ENCODE measurements around the gene ALKBH6. TPM values are rescaled to one million over a fixed set of nuclear protein-coding genes. Genes with fewer than 3 reads are reported as not detected.

ALKBH6 gene
- total RNA-seq, 2 donors from 2014 or later = 11.6 to 13.2 TPM

DNA sequence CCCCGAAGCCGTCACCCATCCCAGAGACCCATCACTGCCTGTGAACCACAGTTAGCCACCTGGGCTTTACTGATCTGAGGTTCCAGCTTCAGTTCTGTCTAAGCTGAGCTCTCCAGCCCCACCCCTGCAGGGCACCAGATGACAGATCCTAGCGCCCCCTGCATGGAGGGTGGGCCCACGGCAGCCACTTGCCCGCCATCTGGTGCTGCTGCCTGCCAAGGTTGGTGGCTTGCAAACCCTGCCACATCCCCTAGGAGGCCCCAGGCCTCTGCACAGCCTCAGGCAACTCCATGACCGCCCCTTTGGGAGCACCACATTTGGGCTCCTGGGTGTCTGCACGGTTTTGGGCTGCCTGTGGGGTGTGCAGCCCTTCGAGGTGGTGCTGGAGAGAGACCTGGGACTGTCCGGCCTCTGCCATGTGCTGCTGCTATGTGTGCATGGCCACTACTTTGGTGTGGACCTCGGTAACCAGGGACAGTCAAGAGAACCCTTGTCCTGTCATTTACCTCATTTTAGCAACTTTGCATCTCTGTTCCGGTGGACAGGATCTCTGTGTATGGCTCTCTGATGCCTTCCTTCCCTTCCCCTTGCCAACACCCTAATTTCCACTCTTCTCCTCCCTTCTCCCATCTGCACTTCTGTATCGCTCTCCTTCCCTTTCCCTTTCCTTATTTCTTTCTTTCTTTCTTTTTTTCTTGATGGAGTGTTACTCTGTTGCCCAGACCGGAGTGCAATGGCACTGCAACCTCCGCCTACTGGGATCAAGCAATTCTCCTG lies 36.4 kb downstream of the ALKBH6 start:
- DNase-seq (no peak), ATAC-seq (no peak)
- intact Hi-C loops (cut with DNase I) = no loop called here

DNA sequence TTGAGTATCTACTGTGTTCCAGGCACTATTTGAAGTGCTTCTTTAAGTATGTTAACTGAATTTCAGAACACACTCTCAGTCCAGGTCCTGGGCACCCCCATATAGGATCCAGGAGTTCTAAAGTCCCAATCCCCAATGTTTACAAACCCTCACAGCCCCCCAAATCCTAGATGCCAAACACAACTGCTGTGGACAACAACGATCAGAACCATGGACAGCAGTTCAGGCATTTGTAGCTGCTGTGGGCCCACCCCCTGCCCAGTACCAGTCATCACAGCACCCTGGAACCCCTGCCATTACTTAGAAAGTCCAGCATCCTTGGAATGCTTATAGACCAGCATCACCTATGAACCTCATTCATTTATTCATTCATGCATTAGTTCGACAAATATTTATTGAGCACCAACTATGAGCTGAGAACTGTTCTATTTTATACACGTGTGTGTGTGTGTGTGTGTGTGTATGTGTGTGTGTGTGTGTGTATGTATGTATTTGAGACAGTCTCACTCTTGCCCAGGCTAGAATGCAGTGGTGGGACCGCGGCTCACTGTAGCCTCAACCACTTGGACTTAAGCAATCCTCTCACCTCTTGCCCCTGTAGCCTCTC lies 38.3 kb downstream of the ALKBH6 start:
- intact Hi-C loops (cut with DNase I) = no loop called here
- ATAC-seq = no peak
- DNase-seq = no peak

DNA sequence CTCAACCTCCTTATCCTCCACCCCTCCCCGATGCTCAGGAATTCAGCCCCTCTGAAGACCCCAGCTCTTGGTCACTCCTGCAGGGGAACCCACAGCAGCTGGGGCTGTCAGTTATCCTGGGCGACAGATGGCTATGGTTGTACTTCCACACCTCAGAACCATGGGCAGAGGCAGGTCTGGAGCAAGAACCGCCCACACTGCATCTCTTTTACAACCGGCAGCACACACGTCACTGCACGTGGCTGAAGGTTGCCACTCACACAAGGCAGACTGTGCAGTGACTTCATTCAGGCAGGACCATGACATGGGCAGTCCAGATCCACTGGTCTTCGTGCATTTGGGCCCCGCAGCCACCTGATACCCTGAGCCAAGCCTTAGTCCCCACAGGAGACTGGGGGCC lies 40.5 kb downstream of the ALKBH6 start:
- intact Hi-C loops (cut with DNase I) = no loop called here
- DNase-seq = no peak
- ATAC-seq = no peak

DNA sequence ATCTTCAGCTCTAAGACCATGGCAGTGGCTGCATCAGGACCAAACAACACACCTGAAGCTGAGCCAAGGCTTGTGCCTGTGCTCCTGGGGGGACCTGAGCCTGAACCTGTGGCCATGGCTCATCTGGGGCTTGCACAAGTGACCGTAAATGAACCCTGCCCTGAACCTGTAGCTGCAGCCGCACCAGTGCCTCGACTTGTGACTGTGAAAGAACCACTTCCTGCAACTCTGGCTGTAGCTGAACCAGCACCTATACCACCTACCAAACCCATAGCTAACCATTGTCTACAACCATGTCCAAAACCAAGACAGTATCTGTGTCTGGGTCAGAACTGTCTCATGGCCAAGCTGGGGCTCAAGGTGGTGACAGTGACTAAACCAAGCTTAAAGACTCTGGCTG lies 47.2 kb downstream of the ALKBH6 start:
- DNase-seq = no peak
- no peak for ATAC-seq
- intact Hi-C loops (cut with DNase I) = no loop called here

DNA sequence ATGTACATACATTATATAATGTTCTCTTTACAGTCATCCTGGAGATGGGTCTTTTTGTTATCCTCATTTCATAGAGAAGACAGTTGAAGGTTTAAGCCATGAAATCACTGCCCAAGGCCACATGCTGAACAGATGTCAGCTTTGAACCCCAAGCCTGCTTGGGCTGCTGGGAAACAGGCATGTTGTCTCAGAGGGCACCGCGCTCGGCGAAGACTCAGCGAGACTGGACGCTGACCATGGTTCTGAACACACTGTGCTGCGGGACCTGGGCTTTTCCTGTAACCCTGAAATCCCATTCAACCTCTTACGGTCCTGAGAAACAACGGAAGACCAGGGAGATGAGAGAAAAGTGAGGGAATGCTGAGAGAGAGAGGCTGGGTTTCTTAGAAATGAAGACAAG lies 50.5 kb downstream of the ALKBH6 start:
- DNase-seq (no peak), ATAC-seq (no peak)
- intact Hi-C loops (cut with DNase I) = no loop called here

DNA sequence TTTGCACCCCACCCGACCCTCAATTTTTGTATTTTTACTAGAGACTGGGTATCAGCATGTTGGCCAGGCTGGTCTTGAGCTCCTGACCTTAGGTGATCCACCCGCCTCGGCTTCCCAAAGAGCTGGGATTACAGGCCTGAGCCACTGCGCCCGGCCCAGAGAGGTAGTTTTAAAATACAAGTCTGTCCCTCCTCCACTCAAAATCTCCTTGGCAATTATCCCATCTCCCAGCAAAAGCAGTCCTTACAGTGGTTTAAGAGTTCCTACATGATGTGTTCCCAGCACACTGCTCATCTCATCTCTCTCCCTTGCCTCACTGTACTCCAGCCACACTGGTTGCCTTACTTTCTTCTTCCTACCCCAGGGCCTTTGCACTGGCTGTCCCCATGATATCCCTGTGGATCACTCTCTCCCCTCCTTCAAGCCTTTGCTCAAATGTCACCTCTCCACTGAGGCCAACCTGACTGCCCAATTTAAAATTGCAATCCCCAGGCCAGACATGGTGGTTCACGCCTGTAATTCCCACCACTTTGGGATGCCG lies 53.5 kb downstream of the ALKBH6 start:
- intact Hi-C loops (cut with DNase I) = no loop called here
- DNase-seq = no peak
- no peak for ATAC-seq

DNA sequence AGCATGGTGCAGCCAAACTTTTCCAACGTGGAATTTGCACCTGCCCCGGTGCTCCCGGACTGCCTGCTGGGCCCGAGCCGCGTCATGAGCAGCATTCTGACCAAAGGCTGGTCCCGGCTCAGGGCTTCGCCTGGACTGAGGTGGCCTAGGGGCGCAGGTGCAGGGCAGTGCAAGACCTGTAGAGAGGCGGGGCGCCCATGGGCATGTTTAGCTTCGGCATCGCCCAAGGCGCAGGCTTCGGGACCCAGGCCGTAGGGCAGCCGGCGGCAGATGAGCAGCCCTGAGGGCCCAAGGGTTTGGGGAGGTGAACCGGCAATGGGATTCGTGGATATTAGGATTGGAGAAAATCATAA lies 54.1 kb downstream of the ALKBH6 start:
- ATAC-seq = no peak
- intact Hi-C loops (cut with DNase I) = no loop called here
- no peak for DNase-seq

Other genes with a start within 250 kb of the ALKBH6 start
- 1 to 10 TPM; 2.4 to 2.7 TPM for gene ARHGAP33, start 238.6 kb downstream of the ALKBH6 start, total RNA-seq
- gene PRODH2, start 201.4 kb downstream of the ALKBH6 start, total RNA-seq = not detected
- not detected for gene NPHS1, start 161.7 kb downstream of the ALKBH6 start, total RNA-seq
- gene KIRREL2, start 157.3 kb downstream of the ALKBH6 start, total RNA-seq = under 1 TPM in 1 of 2 donors, not detected in 1; 0.06 TPM
- gene APLP1, start 145.6 kb downstream of the ALKBH6 start, total RNA-seq = 10 to 100 TPM; 11.3 to 17.0 TPM
- gene NFKBID, start 113.7 kb downstream of the ALKBH6 start, total RNA-seq = 1 to 10 TPM; 3.9 to 5.4 TPM
- gene HCST, start 111.7 kb downstream of the ALKBH6 start, total RNA-seq = 10 to 100 TPM in 1 of 2 donors, 1 to 10 TPM in 1; 6.9 to 15.5 TPM
- gene TYROBP, start 105.9 kb downstream of the ALKBH6 start, total RNA-seq = 10 to 100 TPM; 43.4 to 88.7 TPM
- 1 to 10 TPM; 7.6 to 9.7 TPM for gene LRFN3, start 77.8 kb downstream of the ALKBH6 start, total RNA-seq
- 10 to 100 TPM; 11.4 to 16.0 TPM for gene SDHAF1, start 19.0 kb downstream of the ALKBH6 start, total RNA-seq
- gene SYNE4, start 5.4 kb downstream of the ALKBH6 start, total RNA-seq = under 1 TPM in 1 of 2 donors, not detected in 1; 0.27 TPM
- gene CLIP3, start 18.7 kb upstream of the ALKBH6 start, total RNA-seq = 1 to 10 TPM; 7.2 to 7.9 TPM
- 1 to 10 TPM; 2.3 to 4.4 TPM for gene THAP8, start 40.1 kb upstream of the ALKBH6 start, total RNA-seq
- gene WDR62, start 40.7 kb upstream of the ALKBH6 start, total RNA-seq = 10 to 100 TPM in 1 of 2 donors, 1 to 10 TPM in 1; 4.4 to 18.1 TPM
- not detected for gene OVOL3, start 96.9 kb upstream of the ALKBH6 start, total RNA-seq
- gene POLR2I, start 100.7 kb upstream of the ALKBH6 start, total RNA-seq = 100 to 1,000 TPM in 1 of 2 donors, 10 to 100 TPM in 1; 92.6 to 104 TPM
- 10 to 100 TPM; 81.2 to 85.0 TPM for gene TBCB, start 101.3 kb upstream of the ALKBH6 start, total RNA-seq
- gene CAPNS1, start 125.9 kb upstream of the ALKBH6 start, total RNA-seq = 100 to 1,000 TPM; 614 TPM
- 1,000 to 10,000 TPM; 1,384 to 1,769 TPM for gene COX7A1, start 138.2 kb upstream of the ALKBH6 start, total RNA-seq
- 1 to 10 TPM; 4.5 to 4.8 TPM for gene ZNF565, start 200.5 kb upstream of the ALKBH6 start, total RNA-seq
- 10 to 100 TPM; 28.0 to 48.6 TPM for gene ZNF146, start 200.9 kb upstream of the ALKBH6 start, total RNA-seq

All from left cardiac atrium (tissue), 4 donors.